HUDEP-2 (cell line): ENCODE data around the gene SPATA6L.
"Not testable (repeated sequence)": the region's sequence is repeated elsewhere in the genome, so short reads cannot be mapped to it uniquely, and the experiment has no call there.

Experiments used
- DNase-seq, 76 experiments: peaks; one replicate each; lab custom pipeline; 2025; ENCODE audit not compliant: unreplicated experiment in 76 of 76; lab: John Stamatoyannopoulos, UW

The SPATA6L gene

DNA sequence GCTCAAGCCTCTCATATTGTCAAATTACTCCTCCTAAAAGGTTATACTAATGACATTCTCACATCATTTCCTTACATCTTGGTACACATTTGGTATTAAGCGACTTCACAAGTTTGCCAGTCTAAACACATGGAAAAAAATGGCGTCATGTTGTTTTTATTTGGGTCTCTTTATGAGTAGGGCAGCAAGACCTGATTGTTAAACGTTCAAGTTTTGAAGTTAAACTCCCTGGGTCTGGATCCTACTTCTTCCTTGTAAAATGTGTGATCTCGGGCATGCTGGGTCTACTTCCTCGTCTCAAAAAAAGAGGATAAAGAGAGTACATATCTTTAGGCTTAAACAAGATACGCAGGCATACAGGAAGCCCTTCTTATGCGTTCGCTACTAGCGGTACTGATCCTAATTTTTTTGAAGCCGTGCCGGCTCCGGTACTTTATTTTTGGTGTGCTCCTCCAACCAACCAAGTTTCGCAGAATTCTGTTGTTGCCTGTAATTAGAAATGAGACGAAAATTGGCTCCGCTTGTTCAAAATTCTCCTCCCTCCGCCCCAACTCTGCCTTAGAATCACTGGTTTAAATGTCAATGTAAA, 12.5 kb upstream of the SPATA6L start:
- peak in 24 of 76 experiments; percentile 8 to 74 (median 38) for DNase-seq

DNA sequence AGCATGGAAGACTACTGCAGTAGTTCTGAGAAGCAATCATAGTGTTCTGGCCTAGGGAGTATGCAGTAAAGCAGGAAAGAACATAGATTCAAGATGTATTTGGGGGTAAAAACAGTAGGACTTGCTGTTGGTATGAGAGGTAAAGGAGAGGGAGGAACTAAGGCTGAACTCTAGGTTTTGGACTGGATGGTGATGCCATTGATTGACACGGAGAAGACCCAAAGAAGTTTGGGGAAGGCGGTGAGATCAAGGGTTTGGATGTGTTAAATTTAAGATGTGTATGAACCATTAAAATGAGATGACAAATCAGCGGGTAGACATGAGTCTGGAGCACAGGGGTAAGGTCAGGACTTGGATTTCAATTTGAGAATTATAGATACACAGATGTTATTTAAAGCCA, 11.1 kb upstream of the SPATA6L start:
- DNase-seq: no peak

DNA sequence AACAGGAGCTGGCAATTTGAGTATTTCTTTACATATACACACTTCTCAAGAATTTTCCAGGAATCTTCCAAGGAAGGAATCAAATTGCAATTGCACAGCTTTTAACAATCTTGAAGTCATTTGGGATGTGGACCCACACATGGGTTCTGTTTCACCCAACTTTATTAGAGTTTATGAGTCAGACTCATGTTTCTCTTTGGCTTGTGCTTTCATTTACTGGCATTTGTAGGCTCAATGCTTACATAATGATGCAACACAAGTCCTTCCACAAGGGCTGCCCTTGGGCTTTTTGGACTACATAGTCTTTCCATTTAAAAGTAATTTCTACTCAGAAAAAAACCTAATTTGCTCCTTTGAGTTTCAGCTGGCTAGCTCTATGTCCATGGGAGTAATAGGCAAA, 8.5 kb upstream of the SPATA6L start:
- DNase-seq: no peak

DNA sequence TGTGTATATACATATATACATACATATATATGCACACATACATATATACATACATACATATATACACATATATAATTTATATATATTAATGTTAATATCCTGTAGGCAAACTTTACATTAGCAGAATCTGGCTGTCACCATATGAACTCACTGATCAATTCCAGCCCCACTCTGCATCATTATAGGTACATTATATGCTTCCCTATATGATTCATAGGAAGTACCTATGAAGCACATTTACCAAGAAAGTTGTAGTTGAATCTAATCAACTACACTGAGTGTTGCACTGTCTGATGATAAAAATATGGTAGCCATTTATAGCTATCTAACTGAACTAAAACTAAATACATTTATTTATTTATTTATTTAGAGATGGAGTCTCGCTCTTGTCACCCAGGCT, 5.5 kb upstream of the SPATA6L start:
- no peak for DNase-seq

DNA sequence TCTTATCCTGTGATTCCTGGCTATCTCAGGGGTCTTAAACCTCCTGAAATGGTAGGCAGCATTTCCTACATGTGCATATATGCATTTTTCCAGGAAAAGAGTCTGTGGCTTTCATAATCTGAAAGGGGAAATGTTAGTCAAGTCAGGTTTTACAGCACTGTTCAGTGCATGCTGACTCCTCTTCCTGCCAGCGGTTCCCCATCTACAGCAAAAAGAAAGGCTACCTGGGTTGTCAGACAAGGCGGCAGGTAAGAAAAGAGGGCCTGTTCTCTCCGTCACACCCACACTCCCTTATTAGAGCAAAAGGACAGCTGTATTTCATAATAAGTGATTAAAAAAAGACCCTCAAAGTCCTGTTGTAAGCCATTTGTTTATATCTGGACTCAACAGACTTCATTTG, 4.3 kb upstream of the SPATA6L start:
- DNase-seq: no peak

DNA sequence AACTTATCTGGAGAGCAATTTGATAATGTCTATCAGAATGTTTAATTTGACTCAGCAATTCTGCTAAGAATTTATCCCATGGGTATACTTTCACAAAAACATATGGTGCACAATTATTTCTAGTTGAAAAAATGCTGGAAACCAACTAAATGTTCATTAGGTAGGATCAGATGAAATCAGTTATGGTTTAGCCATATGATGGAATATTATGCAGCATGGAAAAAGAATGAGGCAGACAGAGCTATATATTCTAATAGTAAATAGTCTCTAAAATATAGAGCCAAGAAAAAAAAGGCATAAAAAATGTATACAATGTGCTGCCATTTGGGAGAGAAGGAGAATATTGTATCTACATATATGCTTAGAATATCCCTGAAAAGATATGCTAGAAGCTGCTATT, 3.6 kb upstream of the SPATA6L start:
- DNase-seq: no peak

DNA sequence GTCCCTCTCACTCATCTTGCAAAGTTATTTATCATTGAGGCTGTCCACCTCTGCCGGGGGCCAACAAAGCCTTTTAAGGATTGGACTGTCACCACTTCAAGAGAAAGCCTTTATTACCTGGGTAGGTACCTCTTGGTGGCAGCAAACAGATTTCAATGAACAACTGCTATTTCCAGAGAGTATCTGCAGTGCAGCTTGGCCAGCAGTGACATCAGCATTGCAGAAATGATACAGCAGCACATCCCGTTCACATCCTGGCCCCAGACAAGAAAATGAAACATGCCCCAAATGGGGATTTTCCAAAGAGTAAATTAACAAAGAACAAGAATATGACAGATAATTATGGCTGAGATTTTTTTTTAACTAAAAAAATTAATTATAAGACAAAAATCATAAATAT, 2.3 kb upstream of the SPATA6L start:
- DNase-seq: no peak

DNA sequence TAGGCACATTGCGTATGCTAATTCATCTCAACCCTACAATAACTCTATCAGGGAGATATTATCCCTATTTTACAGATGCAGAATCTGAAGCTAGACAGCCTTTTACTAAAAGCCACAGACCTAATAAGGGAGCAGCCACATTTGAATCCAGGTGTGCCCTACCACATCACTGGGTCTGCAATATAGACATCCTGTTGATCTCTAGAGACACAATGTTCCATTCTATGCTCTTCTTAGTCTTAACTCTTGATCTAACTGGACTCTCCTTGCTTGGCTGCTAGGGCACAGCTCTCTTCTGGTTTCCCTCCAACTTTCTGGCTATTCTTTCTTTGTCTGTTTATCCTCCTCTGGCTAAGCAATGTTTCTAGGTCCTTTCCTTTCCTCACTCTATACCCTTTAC, 1.4 kb upstream of the SPATA6L start:
- no peak for DNase-seq

DNA sequence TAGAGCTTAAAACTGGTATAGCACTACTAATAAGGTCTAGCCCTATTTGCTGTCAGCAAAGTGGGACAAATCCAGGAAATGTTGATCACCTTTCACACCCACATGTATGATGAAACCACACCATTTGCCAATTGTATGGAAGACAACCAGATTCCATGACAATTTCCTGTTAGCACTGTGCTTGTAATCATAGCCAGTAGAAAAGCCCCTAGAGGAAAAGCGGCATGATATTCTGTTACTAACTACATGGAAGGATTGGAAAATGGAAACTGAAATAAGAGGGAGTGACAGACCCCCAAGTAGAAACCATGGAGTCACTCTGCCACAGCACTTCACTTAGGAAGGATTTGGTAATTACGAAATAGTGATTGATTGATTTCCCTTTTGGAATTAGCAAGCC, 923 bp downstream of the SPATA6L start:
- DNase-seq: no peak

DNA sequence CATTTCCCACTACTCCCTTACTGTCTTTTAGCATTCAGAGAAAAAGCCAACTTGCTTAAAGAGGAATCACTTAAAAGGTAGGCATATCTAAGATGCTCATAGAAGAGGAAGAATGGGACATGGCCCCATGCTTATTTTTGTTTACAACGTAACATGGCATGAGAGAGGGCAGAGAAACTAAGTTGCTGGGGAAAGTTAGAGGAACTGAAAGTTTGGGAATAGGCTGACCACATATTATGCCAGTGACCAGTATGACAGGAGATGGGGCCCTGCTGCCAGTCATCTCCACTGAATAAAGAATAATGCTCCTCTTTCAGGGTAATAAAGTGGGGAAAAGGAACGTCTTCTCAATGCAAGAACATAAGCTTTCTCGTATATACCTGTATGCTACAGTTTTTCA, 2.3 kb downstream of the SPATA6L start:
- no peak for DNase-seq

DNA sequence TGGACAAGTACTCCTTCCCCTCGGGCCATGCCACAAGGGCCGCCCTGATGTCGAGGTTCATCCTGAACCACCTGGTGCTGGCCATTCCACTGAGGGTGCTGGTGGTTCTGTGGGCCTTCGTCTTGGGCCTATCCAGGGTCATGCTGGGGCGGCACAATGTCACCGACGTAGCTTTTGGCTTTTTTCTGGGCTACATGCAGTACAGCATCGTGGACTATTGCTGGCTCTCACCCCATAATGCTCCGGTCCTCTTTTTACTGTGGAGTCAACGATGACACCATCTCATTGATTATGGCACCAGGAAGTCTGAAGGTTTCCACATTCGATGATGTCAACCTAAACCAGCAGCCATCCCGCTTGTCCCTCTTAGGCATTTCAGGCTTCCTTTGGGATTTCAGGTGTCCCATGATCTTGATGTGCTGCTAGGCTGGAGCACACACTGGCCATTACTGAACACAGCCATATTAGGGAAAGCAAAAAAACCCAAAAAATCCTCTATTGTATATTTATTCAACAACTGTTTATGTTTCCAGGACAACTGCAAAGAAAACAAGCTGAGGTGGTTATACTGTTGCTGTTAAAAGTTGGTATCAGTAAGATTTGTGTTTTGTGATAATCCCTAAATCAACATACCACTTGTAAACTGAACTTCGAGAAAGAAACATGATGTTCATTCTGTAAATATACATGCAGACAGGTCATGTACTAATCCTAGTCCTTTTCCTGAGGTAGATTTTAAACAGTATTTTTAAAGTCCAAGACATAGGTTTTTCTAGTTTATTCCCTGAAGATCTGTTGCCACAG, 3.1 kb downstream of the SPATA6L start:
- DNase-seq: no peak

DNA sequence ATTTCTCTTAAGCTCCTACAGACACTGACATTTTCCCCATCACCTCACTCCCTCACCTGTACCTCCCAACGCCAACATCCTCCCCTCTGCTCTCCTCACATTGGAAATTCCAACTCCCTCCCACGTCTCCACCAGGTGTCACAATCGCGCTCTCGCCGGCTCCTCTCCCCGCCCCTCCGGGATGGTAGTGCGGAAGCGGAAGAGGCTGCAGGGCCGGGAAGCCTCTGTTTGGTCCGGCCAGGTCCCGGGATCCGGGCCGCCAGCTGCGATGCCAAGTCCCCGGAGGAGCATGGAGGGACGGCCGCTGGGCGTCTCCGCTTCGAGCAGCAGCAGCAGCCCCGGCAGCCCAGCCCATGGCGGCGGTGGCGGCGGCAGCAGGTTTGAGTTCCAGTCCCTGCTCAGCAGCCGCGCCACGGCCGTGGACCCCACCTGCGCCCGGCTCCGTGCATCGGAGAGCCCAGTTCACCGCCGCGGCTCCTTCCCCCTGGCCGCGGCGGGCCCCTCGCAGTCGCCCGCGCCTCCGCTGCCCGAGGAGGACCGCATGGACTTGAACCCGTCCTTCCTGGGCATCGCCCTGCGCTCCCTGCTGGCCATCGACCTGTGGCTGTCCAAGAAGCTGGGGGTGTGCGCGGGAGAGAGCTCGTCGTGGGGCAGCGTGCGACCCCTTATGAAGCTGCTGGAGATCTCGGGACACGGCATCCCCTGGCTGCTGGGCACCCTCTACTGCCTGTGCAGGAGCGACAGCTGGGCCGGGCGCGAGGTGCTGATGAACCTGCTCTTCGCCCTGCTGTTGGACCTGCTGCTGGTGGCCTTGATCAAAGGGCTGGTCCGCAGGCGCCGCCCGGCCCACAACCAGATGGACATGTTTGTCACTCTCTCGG, 3.9 kb downstream of the SPATA6L start, which contains the start of gene PLPP6:
Gene PLPP6 (plus strand): TSS at position 187 of the 881 bp plus-strand sequence. CDS start 82 bp downstream, at position 269.
- DNase-seq: peak in 73 of 76 experiments; percentile 13 to 80 (median 60)

DNA sequence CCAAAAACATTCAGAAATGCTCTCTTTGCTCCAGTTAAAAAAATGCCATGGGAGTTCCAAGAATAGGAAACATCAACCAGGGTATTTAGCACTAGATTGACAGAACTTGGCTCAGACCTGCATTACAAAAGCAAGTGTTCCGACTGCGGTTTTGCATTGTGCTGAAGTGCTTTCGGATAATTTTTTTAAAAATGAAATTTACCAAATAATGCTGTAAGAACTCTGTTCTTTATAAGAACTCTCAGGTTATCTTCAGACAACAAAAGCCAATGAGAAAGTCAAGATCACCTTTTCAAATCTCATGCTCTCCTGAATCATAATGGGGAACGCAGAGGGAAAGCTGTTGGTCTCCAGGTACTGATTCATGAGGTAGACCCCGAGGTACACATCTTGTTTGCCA, 4.7 kb downstream of the SPATA6L start:
- no peak for DNase-seq

DNA sequence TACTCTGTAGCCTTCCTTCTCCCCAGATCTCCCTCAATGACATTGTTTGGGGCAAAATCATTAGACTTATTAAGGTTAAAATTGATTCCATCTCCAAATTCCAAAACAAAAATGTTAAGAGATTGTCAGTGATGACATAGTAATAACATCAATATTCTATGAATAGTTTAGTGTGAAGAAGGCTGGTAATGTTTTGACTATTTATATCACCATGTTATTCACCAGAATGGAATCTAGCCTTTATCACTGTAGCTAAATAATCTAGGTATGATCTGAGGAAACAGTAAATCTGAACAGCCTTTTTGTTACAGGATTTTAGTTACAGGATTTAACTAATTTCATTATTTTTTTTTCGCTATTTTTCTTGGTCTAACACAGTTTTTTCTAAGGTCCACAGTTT, 5.1 kb downstream of the SPATA6L start:
- no peak for DNase-seq

DNA sequence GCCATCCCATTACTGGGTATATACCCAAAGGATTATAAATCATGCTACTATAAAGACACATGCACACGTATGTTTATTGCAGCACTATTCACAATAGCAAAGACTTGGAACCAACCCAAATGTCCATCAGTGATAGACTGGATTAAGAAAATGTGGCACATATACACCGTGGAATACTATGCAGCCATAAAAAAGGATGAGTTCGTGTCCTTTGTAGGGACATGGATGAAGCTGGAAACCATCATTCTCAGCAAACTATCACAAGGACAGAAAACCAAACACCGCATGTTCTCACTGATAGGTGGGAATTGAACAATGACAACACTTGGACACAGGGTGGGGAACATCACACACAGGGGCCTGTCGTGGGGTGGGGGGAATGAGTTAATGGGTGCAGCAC, 5.6 kb downstream of the SPATA6L start:
- DNase-seq: not testable (repeated sequence)

DNA sequence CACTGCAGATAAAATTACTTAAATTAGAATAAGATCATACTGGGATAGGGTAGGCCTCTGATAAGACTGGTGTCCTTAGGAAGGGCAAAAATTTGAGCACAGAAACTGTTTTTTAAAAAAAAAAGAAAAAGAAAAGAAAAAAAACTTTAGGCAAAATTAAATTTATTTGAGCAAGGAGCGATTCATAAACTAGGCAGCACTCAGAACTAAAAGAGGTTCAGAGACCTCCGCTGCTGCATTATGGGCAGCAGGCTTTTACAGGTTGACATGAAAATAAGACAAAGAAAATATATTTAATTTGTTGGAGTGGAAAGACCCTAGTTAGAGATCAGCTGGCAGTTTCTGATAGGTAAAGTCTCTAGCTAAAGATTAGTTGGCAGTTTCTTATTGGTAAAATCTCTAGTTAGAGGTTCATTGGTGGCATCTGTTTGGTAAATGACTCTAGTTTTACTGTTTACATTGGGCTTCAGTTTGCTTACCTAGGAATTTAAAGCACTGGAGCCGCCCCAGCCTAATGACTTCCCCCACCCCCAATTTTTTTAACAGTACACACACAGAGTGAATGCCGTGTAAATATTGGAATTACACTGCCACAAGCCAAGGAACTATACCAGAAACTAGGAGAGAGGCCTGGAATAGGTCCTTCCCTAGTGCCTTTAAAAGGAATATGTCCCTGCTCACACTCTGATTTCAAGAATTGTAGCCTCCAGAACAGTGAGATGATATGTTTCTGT, 8.7 kb downstream of the SPATA6L start:
- DNase-seq: no peak

DNA sequence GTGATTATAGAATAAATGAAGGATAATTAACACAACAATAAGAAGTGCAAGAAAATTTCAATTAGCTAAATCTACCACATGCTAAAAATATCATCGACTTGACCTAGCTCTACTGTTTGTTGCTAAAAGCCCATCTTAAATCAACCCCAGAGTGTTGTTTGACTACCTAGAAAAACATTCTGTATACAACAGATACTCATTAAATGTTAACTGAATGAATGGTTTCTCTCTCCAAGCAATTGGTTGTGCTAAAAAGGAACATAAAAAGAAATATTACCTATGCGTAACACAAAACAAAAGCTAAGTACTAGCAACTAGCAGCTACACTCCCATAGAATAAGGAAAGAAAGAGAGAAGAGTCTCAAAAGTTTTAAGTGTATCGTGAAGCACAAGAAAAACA, 9.7 kb downstream of the SPATA6L start:
- DNase-seq: no peak

DNA sequence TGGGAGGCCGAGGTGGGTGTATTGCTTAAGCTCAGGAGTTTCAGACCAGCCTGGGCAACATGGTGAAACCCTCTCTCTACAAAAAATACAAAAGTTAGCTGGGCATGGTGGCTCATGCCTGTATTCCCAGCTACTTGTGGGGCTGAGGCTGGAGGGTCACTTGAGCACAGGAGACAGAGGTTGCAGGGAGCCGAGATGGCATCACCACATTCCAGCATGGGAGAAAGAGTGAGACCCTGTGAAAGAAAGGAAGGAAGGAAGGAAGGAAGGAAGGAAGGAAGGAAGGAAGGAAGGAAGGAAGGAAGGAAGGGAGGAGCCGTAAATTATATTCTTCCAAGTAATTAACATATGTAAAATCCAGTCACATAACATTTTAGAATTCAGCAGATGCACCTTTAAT, 10.1 kb downstream of the SPATA6L start:
- not testable (repeated sequence) for DNase-seq

DNA sequence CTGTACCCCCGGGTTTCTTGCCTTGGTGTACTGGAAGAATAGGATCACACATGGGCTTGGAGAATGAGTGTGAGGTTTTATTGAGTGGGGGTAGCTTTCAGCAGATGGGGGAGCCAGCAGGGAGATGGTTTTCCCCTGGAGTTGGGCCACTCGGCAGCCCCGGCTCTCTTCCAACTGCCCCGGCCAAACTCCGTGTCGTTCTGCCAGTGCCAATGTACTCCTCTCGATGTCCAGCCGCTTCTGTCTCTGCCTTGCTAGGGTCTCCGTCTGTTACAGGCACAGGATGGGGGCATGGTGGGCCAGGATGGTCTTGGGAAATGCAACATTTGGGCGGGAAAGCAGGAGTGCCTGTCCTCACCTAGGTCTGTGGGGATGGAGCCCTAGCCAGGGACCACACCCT, 11.7 kb downstream of the SPATA6L start:
- no peak for DNase-seq

DNA sequence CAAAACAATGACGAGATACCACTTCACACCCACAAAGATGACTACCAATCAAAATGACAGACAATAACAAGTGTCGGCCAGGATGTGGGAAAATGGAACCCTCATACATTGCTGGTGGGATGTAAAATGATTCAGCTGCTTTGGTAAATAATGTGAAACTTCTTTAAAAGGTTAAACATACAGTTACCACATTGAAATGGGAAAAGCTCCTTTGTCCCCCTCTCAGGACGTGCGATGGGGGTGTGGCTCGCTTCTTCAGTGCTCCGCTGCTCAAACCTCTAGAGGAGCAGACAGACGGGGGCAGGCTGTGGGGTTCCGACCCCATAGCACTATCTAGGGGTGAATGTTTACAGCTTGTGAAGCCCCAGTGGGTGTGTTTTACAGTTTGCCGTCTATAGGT, 12.2 kb downstream of the SPATA6L start:
- no peak for DNase-seq

DNA sequence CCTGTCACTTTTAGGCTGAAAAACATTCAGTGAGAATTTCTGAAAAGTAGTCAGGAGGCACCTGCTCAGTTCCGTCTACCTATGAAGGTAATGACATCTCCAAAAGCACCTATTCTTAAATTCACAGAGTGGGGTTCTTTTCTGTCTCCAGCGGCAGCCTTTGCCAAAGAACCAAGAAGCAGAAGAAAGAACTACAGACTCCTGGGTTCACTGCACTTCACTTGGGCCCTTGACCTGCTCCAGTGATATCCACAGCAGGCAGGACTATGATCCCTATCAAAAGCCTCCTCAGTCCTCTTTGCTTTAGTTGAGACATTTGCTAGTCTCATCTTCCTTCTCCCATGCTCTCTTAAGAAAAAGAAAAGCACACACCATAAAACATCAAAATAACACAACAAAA, 23.9 kb downstream of the SPATA6L start:
- DNase-seq: no peak
